SK-N-SH (cell line): ENCODE data around the gene SLC41A3.

Experiments
- CHD2 ChIP-seq: fragments of 150-350 bp; IDR thresholded peaks from 2 replicates; pipeline ENCODE4 v1.6.1; 2018; ENCODE audit warnings: low read length; ENCODE audit not compliant: partially characterized antibody
- CTCF ChIP-seq: fragments of 200-600 bp; sonication (generic); IDR thresholded peaks from 2 replicates; pipeline ENCODE4 v1.6.1; 2017; ENCODE audit warnings: antibody characterized with exemption, mild to moderate bottlenecking, moderate library complexity
- EP300 ChIP-seq, 2 experiments: IDR thresholded peaks; 2 replicates each; pipeline versions ENCODE4 v1.4.0 to v1.6.1; 2012; ENCODE audit warnings: borderline replicate concordance in 1 of 2, low read depth in 1 of 2, low read length in 1 of 2
- EZH2phosphoT487 ChIP-seq: fragments of 200-600 bp; sonication (generic); IDR thresholded peaks from 2 replicates; pipeline ENCODE4 v1.6.1; 2017; ENCODE audit warnings: low read depth, mixed run types, mild to moderate bottlenecking, antibody characterized with exemption, moderate library complexity, borderline replicate concordance
- POLR2AphosphoS5 ChIP-seq: IDR thresholded peaks from 2 replicates; pipeline ENCODE4 v1.6.1; 2012; ENCODE audit warnings: low read depth, low read length
- TAF1 ChIP-seq: IDR thresholded peaks from 2 replicates; pipeline ENCODE4 v1.6.1; 2012; ENCODE audit warnings: low read depth, mild to moderate bottlenecking, low read length, moderate library complexity, borderline replicate concordance
- YY1 ChIP-seq: IDR thresholded peaks from 2 replicates; pipeline ENCODE4 v1.4.0; 2012; ENCODE audit warnings: low read depth, mild to moderate bottlenecking

GRCh38 chr3:126016616-126017015 is 67.3 kb downstream of the SLC41A3 start:
- TF ChIP-seq POLR2AphosphoS5 (no peak), EP300 (IDR thresholded peaks at IDR 0.05; ENCODE audit: borderline replicate concordance in 1 of 2, low read depth in 1 of 2, low read length in 1 of 2) (no peak), CTCF (no peak), EZH2phosphoT487 (no peak), TAF1 (no peak), CHD2 (no peak), YY1 (no peak)
